K562 (cell line): ENCODE measurements around the gene KASH5. TPM values are rescaled to one million over a fixed set of nuclear protein-coding genes. Genes with fewer than 3 reads are reported as not detected.
A peak's percentile ranks its signal among the peaks of the same experiment; 100 is the strongest.

ENCODE experiments used
- ARID1B ChIP-seq: fragments of 450-650 bp; IDR thresholded peaks from 2 replicates; pipeline ENCODE4 v1.6.1; 2016; ENCODE audit warnings: antibody characterized with exemption, mild to moderate bottlenecking, inconsistent platforms
- CLOCK ChIP-seq: fragments of 250-450 bp; sonication (Bioruptor Pico); IDR thresholded peaks from 2 replicates; pipeline ENCODE4 v1.4.0; 2020; ENCODE audit warnings: mild to moderate bottlenecking, moderate library complexity, borderline replicate concordance
- FOXJ3 ChIP-seq: sonication (generic); formaldehyde crosslinking; IDR thresholded peaks from 2 replicates; pipeline ENCODE4 v1.4.0; 2020; ENCODE audit warnings: mild to moderate bottlenecking, missing genetic modification reagents
- HES1 ChIP-seq: fragments of 450-650 bp; IDR thresholded peaks from 2 replicates; pipeline ENCODE4 v1.6.1; 2016; ENCODE audit warnings: low read depth, mild to moderate bottlenecking, moderate library complexity
- HLTF ChIP-seq: fragments of 450-650 bp; IDR thresholded peaks from 2 replicates; pipeline ENCODE4 v1.6.1; 2016
- MEF2A ChIP-seq: IDR thresholded peaks from 2 replicates; pipeline ENCODE4 v1.6.1; 2011; ENCODE audit warnings: low read depth, mild to moderate bottlenecking, low read length, moderate library complexity; ENCODE audit not compliant: control insufficient read depth
- NCOA1 ChIP-seq: fragments of 450-650 bp; IDR thresholded peaks from 2 replicates; pipeline ENCODE4 v1.6.1; 2016; ENCODE audit warnings: low read depth
- NR3C1 ChIP-seq: sonication (generic); formaldehyde crosslinking; IDR thresholded peaks from 2 replicates; pipeline ENCODE4 v1.8.1; 2022; ENCODE audit warnings: missing genetic modification reagents
- OTX1 ChIP-seq: fragments of 450-650 bp; formaldehyde crosslinking; IDR thresholded peaks from 2 replicates; pipeline ENCODE4 v1.4.0; 2022; ENCODE audit warnings: mild to moderate bottlenecking
- PKNOX1 ChIP-seq: fragments of 450-650 bp; IDR thresholded peaks from 2 replicates; pipeline ENCODE4 v1.6.1; 2016
- STAT5A ChIP-seq: IDR thresholded peaks from 2 replicates; pipeline ENCODE4 v1.6.1; 2012; ENCODE audit warnings: low read length, inconsistent platforms, borderline replicate concordance
- STAT6 ChIP-seq: sonication (generic); formaldehyde crosslinking; IDR thresholded peaks from 2 replicates; pipeline ENCODE4 v1.8.1; 2023; ENCODE audit warnings: mild to moderate bottlenecking, missing genetic modification reagents
- TAL1 ChIP-seq: fragments of 450-650 bp; IDR thresholded peaks from 2 replicates; pipeline ENCODE4 v1.6.1; 2016; ENCODE audit warnings: mild to moderate bottlenecking
- ZNF253 ChIP-seq: fragments of 250-450 bp; sonication (Bioruptor Pico); conservative IDR thresholded peaks from 2 replicates; pipeline ENCODE4 v1.6.1; 2021; ENCODE audit warnings: mild to moderate bottlenecking
- ZNF316 ChIP-seq: fragments of 450-650 bp; IDR thresholded peaks from 2 replicates; pipeline ENCODE4 v1.6.1; 2016
- ZNF561 ChIP-seq: fragments of 450-650 bp; formaldehyde crosslinking; conservative IDR thresholded peaks from 2 replicates; pipeline ENCODE4 v1.4.0; 2020; ENCODE audit warnings: mild to moderate bottlenecking, moderate library complexity
- ZNF699 ChIP-seq: fragments of 250-450 bp; sonication (Bioruptor Pico); IDR thresholded peaks from 2 replicates; pipeline ENCODE4 v1.8.0; 2021; ENCODE audit warnings: mild to moderate bottlenecking, moderate library complexity; ENCODE audit not compliant: insufficient replicate concordance
- polyA plus RNA-seq, 8 experiments: library from polyadenylated mRNA; depleted of rRNA in 4 of 8; stranded (reverse) in 5 of 8; unstranded in 3 of 8; fragments of >200 nt; fragmentation: Nextera tagmentation in 2 of 8; fragmentation: Illumina TruSeq in 1 of 8; extraction: Ambion mirVana in 2 of 8; extraction: Trizol in 1 of 8; gene quantifications; 2 replicates each; pipeline versions ENCODE4 v1.2.1 to v1.2.3, GENCODE V29; 2011 to 2014; ENCODE audit warnings: inconsistent platforms in 1 of 8, missing spikeins in 1 of 8
- total RNA-seq, 7 experiments: library from RNA; depleted of rRNA in 6 of 7; stranded (reverse); fragments of >200 nt in 6 of 7; fragmentation: Illumina TruSeq in 2 of 7; extraction: Trizol in 2 of 7; gene quantifications; 2 replicates each; pipeline versions ENCODE4 v1.2.1 to v1.2.3, GENCODE V29; 2011 to 2021; ENCODE audit warnings: low replicate concordance in 1 of 7

KASH5 gene
- total and polyA plus RNA-seq, 9 of the 15 experiments (the other 6 are each of a cell fraction or from before 2014, with no cell fraction given) = 0.07 to 0.84 (median 0.34) TPM; not detected in 1

GRCh38 chr19:49423071-49423984, 35.3 kb downstream of the KASH5 start, which contains the start of gene PTH2 (continued):
- TF ChIP-seq STAT6 (CRISPR knock-in tag) (no peak), NR3C1 (CRISPR knock-in tag) (no peak), HES1 (0 out of 2 replicates have a peak, but pooled peaks have one; percentile 17), PKNOX1 (peak; percentile 27; the same call in 1 of the 2 replicates), ZNF699 (no peak), OTX1 (CRISPR knock-in tag) (0 out of 2 replicates have a peak, but pooled peaks have one; percentile 50), ZNF316 (no peak), MEF2A (peak; percentile 89), FOXJ3 (CRISPR knock-in tag) (no peak), ZNF253 (CRISPR knock-in tag) (no peak), NCOA1 (peak; percentile 43; the same call in 1 of the 2 replicates), CLOCK (CRISPR knock-in tag) (no peak), ARID1B (peak; percentile 38), STAT5A (no peak), TAL1 (no peak), ZNF561 (CRISPR knock-in tag) (no peak), HLTF (0 out of 2 replicates have a peak, but pooled peaks have one; percentile 77)
